GM12878 (cell line): ENCODE data around the gene OSBPL2. TPM values are rescaled to one million over a fixed set of nuclear protein-coding genes. Genes with fewer than 3 reads are reported as not detected.

Experiments used
- ATAC-seq: fragments of 200-7000 bp; cut with Tn5 transposase; 3 replicates; pipeline ENCODE4 v1.9.1; 2020; ENCODE audit warnings: mild to moderate bottlenecking, moderate library complexity
- BruUV-seq: library from RNA; stranded (reverse); fragments of 400-500 nt; replicated peaks from 2 replicates; lab custom pipeline; 2021; lab: Mats Ljungman, UMichigan
- CTCF ChIA-PET: fragments of 300-600 bp; sonication (Branson Sonifier 250); formaldehyde crosslinking; extraction: SDS; loops from one replicate; lab custom pipeline; 2021; ENCODE audit warnings: inconsistent platforms; lab: Yijun Ruan, JAX
- POLR2A ChIA-PET: fragments of 350-600 bp; formaldehyde crosslinking; extraction: SDS; loops from one replicate; lab custom pipeline; 2021; ENCODE audit warnings: inconsistent platforms; lab: Charles Lee
- RAD21 ChIA-PET: fragments of 300-600 bp; sonication (Branson Sonifier 250); formaldehyde crosslinking; loops from one replicate; lab custom pipeline; 2023; ENCODE audit warnings: antibody characterized with exemption; ENCODE audit not compliant: unreplicated experiment; lab: Charles Lee
- SMC1A ChIA-PET: fragments of 300-600 bp; sonication (Branson Sonifier 250); formaldehyde crosslinking; loops from one replicate; lab custom pipeline; 2023; ENCODE audit not compliant: unreplicated experiment, uncharacterized antibody; lab: Charles Lee
- DNase-seq: peaks from one replicate; pipeline ENCODE4 v3.0.0-alpha.2; 2011; ENCODE audit warnings: low read depth, low spot score
- FAIRE-seq: peaks from 3 replicates; lab custom pipeline; 2011; peaks lifted over from hg19 to GRCh38; lab: Jason Lieb, UNC
- H2AFZ ChIP-seq: 2 replicates; pipeline ENCODE4 v1.6.0; 2011; ENCODE audit warnings: low read depth, low read length, control low read depth; ENCODE audit not compliant: control insufficient read depth
- H3K27ac ChIP-seq: 2 replicates; pipeline ENCODE4 v1.5.1; 2011; ENCODE audit warnings: control low read depth; ENCODE audit not compliant: control insufficient read depth, insufficient read depth
- H3K27me3 ChIP-seq, 2 experiments: replicated peaks in 1 of 2; 2 replicates each; pipeline versions ENCODE4 v1.6.0 to v1.6.1; 2011; ENCODE audit warnings: low read length in 1 of 2; ENCODE audit not compliant: control insufficient read depth in 2 of 2, insufficient read depth in 2 of 2
- H3K36me3 ChIP-seq, 2 experiments: 2 replicates each; pipeline ENCODE4 v1.5.1; 2011; ENCODE audit warnings: low read length in 1 of 2; ENCODE audit not compliant: control insufficient read depth in 2 of 2, insufficient read depth in 2 of 2
- H3K4me1 ChIP-seq: 2 replicates; pipeline ENCODE4 v1.6.1; 2011; ENCODE audit warnings: mild to moderate bottlenecking, low read length, moderate library complexity, mixed read lengths; ENCODE audit not compliant: control insufficient read depth, insufficient read depth
- H3K4me2 ChIP-seq: 2 replicates; pipeline ENCODE4 v1.6.0; 2011; ENCODE audit warnings: control low read depth; ENCODE audit not compliant: control insufficient read depth, insufficient read depth
- H3K4me3 ChIP-seq: fragments of 200-600 bp; sonication (generic); 2 replicates; pipeline ENCODE4 v1.5.1; 2016
- H3K79me2 ChIP-seq: 2 replicates; pipeline ENCODE4 v1.6.0; 2011; ENCODE audit warnings: low read length; ENCODE audit not compliant: control insufficient read depth, insufficient read depth
- H3K9ac ChIP-seq: 2 replicates; pipeline ENCODE4 v1.8.0; 2011; ENCODE audit warnings: low read length, control low read depth, mixed read lengths; ENCODE audit not compliant: control insufficient read depth, insufficient read depth
- H3K9me3 ChIP-seq: replicated peaks from 3 replicates; pipeline ENCODE4 v1.5.1; 2011; ENCODE audit warnings: mild to moderate bottlenecking, low read length; ENCODE audit not compliant: control insufficient read depth, insufficient read depth
- H4K20me1 ChIP-seq: 2 replicates; pipeline ENCODE4 v1.6.0; 2011; ENCODE audit not compliant: control insufficient read depth, insufficient read depth
- CEBPB ChIP-seq, 2 experiments: fragments of 150-350 bp in 1 of 2; IDR thresholded peaks; 2 replicates each; pipeline ENCODE4 v1.6.1; 2012 to 2014; ENCODE audit warnings: low read depth in 2 of 2, low read length in 2 of 2, borderline replicate concordance in 1 of 2, inconsistent platforms in 1 of 2
- HCFC1 ChIP-seq: fragments of 150-350 bp; IDR thresholded peaks from 2 replicates; pipeline ENCODE4 v1.6.1; 2014; ENCODE audit warnings: low read length
- PML ChIP-seq: IDR thresholded peaks from 2 replicates; pipeline ENCODE4 v1.6.1; 2012; ENCODE audit warnings: low read length, inconsistent platforms
- POLR2A ChIP-seq: IDR thresholded peaks from 2 replicates; pipeline ENCODE4 v1.6.1; 2011; ENCODE audit warnings: low read depth, mild to moderate bottlenecking, low read length
- PRDM15 ChIP-seq: fragments of 450-650 bp; formaldehyde crosslinking; IDR thresholded peaks from 2 replicates; pipeline ENCODE4 v1.4.0; 2020; ENCODE audit warnings: mild to moderate bottlenecking, moderate library complexity
- RUNX3 ChIP-seq: IDR thresholded peaks from 2 replicates; pipeline ENCODE4 v1.6.1; 2012; ENCODE audit warnings: low read length, inconsistent platforms
- SMAD5 ChIP-seq: IDR thresholded peaks from 2 replicates; pipeline ENCODE4 v1.6.1; 2016; ENCODE audit warnings: antibody characterized with exemption, low read depth
- WGBS: methylation state at CpG from one replicate; pipeline ENCODE4 v1.1.6; 2016; ENCODE audit warnings: low lambda C conversion rate; ENCODE audit not compliant: insufficient replicate concordance, insufficient coverage; ENCODE audit errors: missing lambda C conversion rate; 5-methylcytosine and 5-hydroxymethylcytosine counted together
- in situ Hi-C: fragments of 300-500 bp; cut with MboI; formaldehyde crosslinking; loops from 9 replicates; pipeline ENCODE4 v1.14.3; 2018; ENCODE audit warnings: mixed read lengths
- intact Hi-C: fragments of 100-400 bp; cut with micrococcal nuclease; formaldehyde crosslinking; loops from one replicate; pipeline ENCODE4 v1.14.2; 2022; ENCODE audit not compliant: unreplicated experiment
- polyA plus RNA-seq, 11 experiments: library from polyadenylated mRNA; depleted of rRNA in 4 of 11; unstranded in 6 of 11; stranded (reverse) in 5 of 11; fragments of >200 nt; fragmentation: Nextera tagmentation in 4 of 11; fragmentation: Illumina TruSeq in 1 of 11; extraction: Ambion mirVana in 4 of 11; extraction: Trizol in 1 of 11; gene quantifications; 1 replicate in 1 of 11; 2 replicates in 10 of 11; pipeline versions ENCODE4 v1.2.1 to v1.2.3, GENCODE V29; 2011 to 2016; ENCODE audit warnings: inconsistent platforms in 2 of 11, missing spikeins in 2 of 11, low read depth in 1 of 11
- total RNA-seq, 4 experiments: library from RNA; depleted of rRNA in 3 of 4; stranded (reverse); fragments of >200 nt in 3 of 4; fragmentation: Illumina TruSeq in 1 of 4; extraction: Trizol in 1 of 4; gene quantifications; 2 replicates each; pipeline versions ENCODE4 v1.2.1 to v1.2.3, GENCODE V29; 2013 to 2021
- TF ChIP-seq, protein P1 (sequence below): fragments of 450-650 bp; IDR thresholded peaks from 2 replicates; pipeline ENCODE4 v1.6.1; 2016; ENCODE audit warnings: mild to moderate bottlenecking, moderate library complexity, borderline replicate concordance
- TF ChIP-seq, protein P2 (sequence below): IDR thresholded peaks from 2 replicates; pipeline ENCODE4 v1.6.1; 2011; ENCODE audit warnings: borderline replicate concordance, low read depth, mild to moderate bottlenecking, moderate library complexity, mixed read lengths, low read length; ENCODE audit not compliant: insufficient read depth; ENCODE audit errors: extremely low read length

The OSBPL2 gene
- total and polyA plus RNA-seq, 10 of the 15 experiments (the other 5 are each of a cell fraction or from before 2014, with no cell fraction given): 2.8 to 22.3 (median 14.7) TPM

DNA sequence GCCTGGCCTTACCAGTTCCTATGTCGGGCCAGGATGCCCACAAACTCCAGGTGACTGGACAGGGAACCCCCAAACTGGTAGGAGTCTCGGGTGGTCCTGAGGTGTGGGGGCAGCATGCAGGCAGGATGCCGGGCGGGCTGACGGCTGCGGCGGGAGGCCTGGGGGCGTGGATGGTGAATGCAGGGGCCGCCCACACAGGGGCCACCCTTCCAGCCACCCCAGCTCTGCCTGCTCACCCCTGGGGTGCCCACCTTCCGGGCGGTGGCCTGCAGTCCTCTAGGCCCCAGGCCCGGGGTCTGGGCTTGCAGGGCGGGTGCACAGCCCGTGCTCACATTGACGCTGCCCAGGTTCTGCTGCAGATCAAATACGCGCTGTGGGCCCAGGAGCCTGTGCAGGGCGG is 72.8 kb downstream of the OSBPL2 start:
- SMC1A ChIA-PET: no interaction called here
- Histone ChIP-seq H4K20me1 (no peaks in the 10 kb centered on the region), H3K9me3 (no peaks in the 10 kb centered on the region), H3K9ac (no peak overlapping the region), H3K4me3 (no peak overlapping the region), H3K27me3 (no peaks in the 10 kb centered on the region), H3K4me1 (no peaks in the 10 kb centered on the region), H2AFZ (no peak overlapping the region), H3K36me3 (peaks cover 6 to 22% of the 10 kb centered on the region in 2 experiments; a peak in 3 of 4 replicates), H3K27ac (no peak overlapping the region), H3K79me2 (peaks cover 2% of the 10 kb centered on the region; the same call in 1 of the 2 replicates), H3K4me2 (no peak overlapping the region)
- ATAC-seq (no peak), FAIRE-seq (no peak), DNase-seq (no peak)
- POLR2A ChIA-PET: interaction anchor here (0.6 kb wide), 1 partner anchor 63 kb away, joined by 3 read pairs; no protein-coding TSS in a partner anchor
- TF ChIP-seq, protein P1, sequence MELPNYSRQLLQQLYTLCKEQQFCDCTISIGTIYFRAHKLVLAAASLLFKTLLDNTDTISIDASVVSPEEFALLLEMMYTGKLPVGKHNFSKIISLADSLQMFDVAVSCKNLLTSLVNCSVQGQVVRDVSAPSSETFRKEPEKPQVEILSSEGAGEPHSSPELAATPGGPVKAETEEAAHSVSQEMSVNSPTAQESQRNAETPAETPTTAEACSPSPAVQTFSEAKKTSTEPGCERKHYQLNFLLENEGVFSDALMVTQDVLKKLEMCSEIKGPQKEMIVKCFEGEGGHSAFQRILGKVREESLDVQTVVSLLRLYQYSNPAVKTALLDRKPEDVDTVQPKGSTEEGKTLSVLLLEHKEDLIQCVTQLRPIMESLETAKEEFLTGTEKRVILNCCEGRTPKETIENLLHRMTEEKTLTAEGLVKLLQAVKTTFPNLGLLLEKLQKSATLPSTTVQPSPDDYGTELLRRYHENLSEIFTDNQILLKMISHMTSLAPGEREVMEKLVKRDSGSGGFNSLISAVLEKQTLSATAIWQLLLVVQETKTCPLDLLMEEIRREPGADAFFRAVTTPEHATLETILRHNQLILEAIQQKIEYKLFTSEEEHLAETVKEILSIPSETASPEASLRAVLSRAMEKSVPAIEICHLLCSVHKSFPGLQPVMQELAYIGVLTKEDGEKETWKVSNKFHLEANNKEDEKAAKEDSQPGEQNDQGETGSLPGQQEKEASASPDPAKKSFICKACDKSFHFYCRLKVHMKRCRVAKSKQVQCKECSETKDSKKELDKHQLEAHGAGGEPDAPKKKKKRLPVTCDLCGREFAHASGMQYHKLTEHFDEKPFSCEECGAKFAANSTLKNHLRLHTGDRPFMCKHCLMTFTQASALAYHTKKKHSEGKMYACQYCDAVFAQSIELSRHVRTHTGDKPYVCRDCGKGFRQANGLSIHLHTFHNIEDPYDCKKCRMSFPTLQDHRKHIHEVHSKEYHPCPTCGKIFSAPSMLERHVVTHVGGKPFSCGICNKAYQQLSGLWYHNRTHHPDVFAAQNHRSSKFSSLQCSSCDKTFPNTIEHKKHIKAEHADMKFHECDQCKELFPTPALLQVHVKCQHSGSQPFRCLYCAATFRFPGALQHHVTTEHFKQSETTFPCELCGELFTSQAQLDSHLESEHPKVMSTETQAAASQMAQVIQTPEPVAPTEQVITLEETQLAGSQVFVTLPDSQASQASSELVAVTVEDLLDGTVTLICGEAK: no peak
- TF ChIP-seq, protein P2, sequence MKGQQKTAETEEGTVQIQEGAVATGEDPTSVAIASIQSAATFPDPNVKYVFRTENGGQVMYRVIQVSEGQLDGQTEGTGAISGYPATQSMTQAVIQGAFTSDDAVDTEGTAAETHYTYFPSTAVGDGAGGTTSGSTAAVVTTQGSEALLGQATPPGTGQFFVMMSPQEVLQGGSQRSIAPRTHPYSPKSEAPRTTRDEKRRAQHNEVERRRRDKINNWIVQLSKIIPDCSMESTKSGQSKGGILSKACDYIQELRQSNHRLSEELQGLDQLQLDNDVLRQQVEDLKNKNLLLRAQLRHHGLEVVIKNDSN: no peak
- TF ChIP-seq PML (no peak), CEBPB (IDR thresholded peaks at IDR 0.05; ENCODE audit: borderline replicate concordance in 1 of 2, low read depth in 2 of 2, low read length in 2 of 2) (no peak), HCFC1 (no peak), POLR2A (no peak), PRDM15 (CRISPR knock-in tag) (no peak), RUNX3 (no peak), SMAD5 (no peak)
- intact Hi-C loops (no loop called here), in situ Hi-C loops (no loop called here)
- no TSS peak for BruUV-seq
- WGBS: 89% methylated on average over 16 of the region's 18 CpGs
- RAD21 ChIA-PET: no interaction called here
- CTCF ChIA-PET: interaction anchor here (1.3 kb wide), 1 partner anchor 10 kb away, joined by 3 read pairs; no protein-coding TSS in a partner anchor
